Activated effector memory CD4-positive, alpha-beta T cell treated with Interleukin-2 at 50 U/mL for 16 hours (primary cell): ENCODE measurements around the gene YBX2.

Experiments
- DNase-seq: peaks from one replicate; pipeline ENCODE4 v3.0.0-alpha.2; 2020

YBX2 gene

GRCh38 chr17:7241783-7242716, 52.4 kb downstream of the YBX2 start, which contains the start of gene GABARAP:
GABARAP (minus strand) TSS chr17:7242449; CDS start chr17:7242330, 119 bp downstream.
- DNase-seq = peak; percentile 89

- DNase-seq = no peak
Observed at GRCh38 chr17:7241090-7241733, 53.2 kb downstream of the YBX2 start.

GRCh38 chr17:7240375-7240774, 54.1 kb downstream of the YBX2 start:
- DNase-seq = no peak

- peak; percentile 98 for DNase-seq
Observed at GRCh38 chr17:7239091-7240027, 55.1 kb downstream of the YBX2 start, which contains the start of gene PHF23. PHF23 (minus strand) TSS chr17:7239457; CDS start chr17:7239279, 178 bp downstream.

GRCh38 chr17:7238420-7239090, 55.9 kb downstream of the YBX2 start:
- peak; percentile 18 for DNase-seq
